ENCODE measurements around the gene MFN1.
"Not testable (repeated sequence)": the region's sequence is repeated elsewhere in the genome, so short reads cannot be mapped to it uniquely, and the experiment has no call there.

Gene MFN1

GRCh38 chr3:179347345-179348194 is at the start of gene MFN1:
TSS of gene MFN1 (plus strand) at chr3:179347709. CDS start at chr3:179348852, 1,143 bp downstream.
- FAIRE-seq (peak; percentile 99), DNase-seq (ENCODE audit: extremely low spot score, insufficient read length, low read depth) (peak; percentile 81)

DNA sequence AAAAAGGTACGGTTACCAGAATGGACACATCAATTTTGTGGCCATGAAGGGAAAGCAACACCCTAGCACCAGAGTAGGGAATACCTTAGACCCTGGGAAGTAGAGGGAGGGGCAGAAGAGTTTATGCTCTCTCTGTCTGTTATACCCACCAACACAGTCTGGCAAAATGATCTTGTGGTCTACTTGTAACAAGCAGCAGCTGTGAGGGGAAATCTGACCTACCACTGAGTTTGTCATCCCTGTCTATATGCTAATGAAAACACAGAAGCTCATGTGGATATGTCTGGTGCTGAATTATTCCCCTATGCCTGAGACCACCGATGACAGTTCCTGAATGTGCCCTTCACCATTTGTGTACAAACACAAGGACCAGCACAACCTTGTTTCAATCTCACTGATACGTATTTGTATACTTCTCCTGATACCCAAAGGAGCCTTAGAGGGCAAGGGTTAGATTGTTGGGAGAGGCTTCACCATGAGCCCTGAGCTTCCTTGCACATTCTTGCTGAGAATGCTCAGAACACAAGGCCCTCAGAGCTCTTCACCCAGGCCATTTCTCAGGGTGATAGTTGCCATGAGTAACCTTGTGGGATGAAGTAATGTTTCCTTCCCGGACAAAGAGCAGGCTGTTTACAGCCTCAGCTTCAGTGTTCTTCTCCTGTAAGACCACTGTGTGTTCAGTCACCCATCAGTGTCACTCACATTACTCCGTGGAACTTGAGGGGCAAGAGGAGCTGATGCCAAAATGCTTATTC is 49.4 kb upstream of the MFN1 start:
- no peak for FAIRE-seq
- no peak for DNase-seq (ENCODE audit: extremely low spot score, insufficient read length, low read depth)

GRCh38 chr3:179299316-179299715 is 48.2 kb upstream of the MFN1 start:
- no peak for FAIRE-seq
- no peak for DNase-seq (ENCODE audit: extremely low spot score, insufficient read length, low read depth)

- FAIRE-seq (no peak), DNase-seq (ENCODE audit: extremely low spot score, insufficient read length, low read depth) (no peak)
Observed at GRCh38 chr3:179299999-179300613, 47.4 kb upstream of the MFN1 start.

GRCh38 chr3:179301645-179302044 is 45.9 kb upstream of the MFN1 start:
- DNase-seq (ENCODE audit: extremely low spot score, insufficient read length, low read depth) (no peak), FAIRE-seq (no peak)

GRCh38 chr3:179302111-179302510 is 45.4 kb upstream of the MFN1 start:
- no peak for FAIRE-seq
- DNase-seq (ENCODE audit: extremely low spot score, insufficient read length, low read depth): no peak

GRCh38 chr3:179304605-179305004 is 42.9 kb upstream of the MFN1 start:
- no peak for DNase-seq (ENCODE audit: extremely low spot score, insufficient read length, low read depth)
- FAIRE-seq: peak; percentile 5

DNA sequence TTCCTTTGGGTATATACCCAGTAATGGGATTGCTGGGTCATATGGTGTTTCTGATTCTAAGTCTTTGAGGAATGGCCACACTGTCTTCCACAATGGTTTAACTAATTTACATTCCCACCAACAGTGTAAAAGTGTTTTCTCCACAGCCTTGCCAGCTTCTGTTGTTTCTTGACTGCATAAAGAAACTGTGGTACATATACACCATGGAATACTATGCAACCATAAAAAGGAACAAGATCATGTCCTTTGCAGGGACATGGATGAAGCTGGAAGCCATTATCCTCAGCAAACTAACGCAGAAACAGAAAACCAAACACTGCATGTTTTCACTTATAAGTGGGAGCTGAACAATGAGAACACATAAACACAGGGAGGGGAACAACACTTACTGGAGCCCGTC is 40.1 kb upstream of the MFN1 start:
- DNase-seq (ENCODE audit: extremely low spot score, insufficient read length, low read depth); FAIRE-seq: not testable (repeated sequence)

GRCh38 chr3:179308001-179308400 is 39.5 kb upstream of the MFN1 start:
- DNase-seq (ENCODE audit: extremely low spot score, insufficient read length, low read depth): no peak
- no peak for FAIRE-seq

DNA sequence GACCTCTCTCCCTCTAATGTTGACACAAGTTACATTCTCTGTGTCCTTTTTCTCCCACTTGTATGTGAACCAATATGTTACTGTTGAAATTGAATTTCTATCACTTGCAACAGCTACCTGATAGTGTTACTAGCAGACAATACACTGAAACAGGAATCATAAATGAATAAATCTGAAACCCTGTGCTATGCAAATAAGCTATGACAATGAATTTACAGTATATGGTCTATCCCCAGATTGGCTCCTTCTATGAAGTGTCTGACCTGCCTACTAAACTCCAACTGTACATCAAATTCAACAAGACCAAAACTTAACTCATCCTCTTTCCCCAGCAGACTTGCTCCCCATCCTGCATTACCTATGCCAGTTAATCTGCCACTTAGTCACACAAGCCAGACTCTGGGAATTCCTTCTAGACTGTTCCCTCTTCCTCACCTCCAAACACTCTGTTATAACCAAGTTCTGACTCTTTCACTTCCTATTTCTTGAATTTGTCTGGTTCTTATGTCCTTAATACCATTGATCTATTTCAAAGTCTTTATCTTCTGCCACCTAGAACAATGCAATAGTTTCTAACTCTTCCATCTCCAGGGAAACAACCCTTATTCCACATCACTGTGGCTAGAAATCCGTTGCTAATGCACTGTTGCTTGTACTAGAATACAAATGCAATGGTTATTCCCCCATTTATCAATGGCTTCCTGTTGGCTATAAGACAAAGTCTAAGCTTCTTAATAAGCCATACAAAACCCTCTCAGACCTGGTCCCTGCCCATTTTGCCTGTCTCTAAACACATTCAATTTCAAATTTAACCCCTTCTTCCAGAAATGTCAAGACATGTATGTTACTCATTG is 38.1 kb upstream of the MFN1 start:
- FAIRE-seq: peak; percentile 55
- DNase-seq (ENCODE audit: extremely low spot score, insufficient read length, low read depth): no peak

DNA sequence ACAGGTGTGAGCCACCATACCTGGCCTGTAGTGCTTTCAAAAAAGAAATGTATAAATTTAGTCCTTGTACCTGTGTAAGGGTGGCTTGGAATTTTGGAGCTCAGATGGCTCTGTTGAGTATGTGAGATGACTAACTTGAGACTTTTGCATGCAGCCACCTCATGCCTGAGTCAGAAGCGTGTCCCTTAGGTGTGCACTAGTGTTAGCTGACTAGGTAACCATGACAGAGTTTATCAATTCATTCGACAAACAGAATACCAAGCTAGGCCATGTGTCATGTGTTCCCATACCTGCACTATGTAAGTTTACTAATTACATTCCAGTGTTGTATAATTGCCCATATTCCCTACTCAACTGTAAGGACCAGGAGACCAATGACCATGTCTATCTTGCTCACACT is 28.6 kb upstream of the MFN1 start:
- FAIRE-seq (no peak), DNase-seq (ENCODE audit: extremely low spot score, insufficient read length, low read depth) (no peak)

DNA sequence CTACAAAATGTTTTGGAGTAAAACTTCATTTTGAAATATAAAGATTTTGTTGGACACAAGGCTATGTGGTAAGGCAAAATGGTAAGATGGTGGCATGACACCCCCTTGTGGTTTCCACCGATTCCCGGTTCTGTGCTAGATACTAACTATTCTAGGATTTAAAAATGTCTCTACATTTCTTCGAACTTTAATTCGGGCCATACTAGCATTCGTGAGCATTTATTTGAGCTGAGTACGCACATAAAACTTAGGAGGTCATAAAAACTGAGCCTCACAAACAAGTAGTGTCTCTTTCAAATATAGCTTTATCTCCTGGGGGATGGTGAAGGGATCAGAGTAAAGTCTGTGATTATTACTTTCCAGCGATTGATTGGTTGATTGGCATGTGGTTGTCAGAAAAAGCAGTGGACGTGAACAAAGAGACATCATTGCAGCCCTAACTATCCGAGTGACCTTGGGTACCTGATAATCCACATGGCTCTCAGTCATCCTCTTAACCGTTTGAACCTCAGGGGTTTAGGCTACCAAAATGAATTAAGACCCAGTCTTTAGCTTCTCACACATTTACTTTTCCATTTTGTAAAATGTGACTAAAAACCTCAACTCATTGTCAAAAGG is 25.7 kb upstream of the MFN1 start:
- DNase-seq (ENCODE audit: extremely low spot score, insufficient read length, low read depth) (no peak), FAIRE-seq (no peak)

GRCh38 chr3:179322286-179323196 is 25.0 kb upstream of the MFN1 start, which contains the start of gene ZNF639:
TSS of gene ZNF639 (plus strand) at chr3:179323031. CDS start at chr3:179328294, 5,263 bp downstream.
- DNase-seq (ENCODE audit: extremely low spot score, insufficient read length, low read depth) (peak; percentile 85), FAIRE-seq (peak; percentile 41)

DNA sequence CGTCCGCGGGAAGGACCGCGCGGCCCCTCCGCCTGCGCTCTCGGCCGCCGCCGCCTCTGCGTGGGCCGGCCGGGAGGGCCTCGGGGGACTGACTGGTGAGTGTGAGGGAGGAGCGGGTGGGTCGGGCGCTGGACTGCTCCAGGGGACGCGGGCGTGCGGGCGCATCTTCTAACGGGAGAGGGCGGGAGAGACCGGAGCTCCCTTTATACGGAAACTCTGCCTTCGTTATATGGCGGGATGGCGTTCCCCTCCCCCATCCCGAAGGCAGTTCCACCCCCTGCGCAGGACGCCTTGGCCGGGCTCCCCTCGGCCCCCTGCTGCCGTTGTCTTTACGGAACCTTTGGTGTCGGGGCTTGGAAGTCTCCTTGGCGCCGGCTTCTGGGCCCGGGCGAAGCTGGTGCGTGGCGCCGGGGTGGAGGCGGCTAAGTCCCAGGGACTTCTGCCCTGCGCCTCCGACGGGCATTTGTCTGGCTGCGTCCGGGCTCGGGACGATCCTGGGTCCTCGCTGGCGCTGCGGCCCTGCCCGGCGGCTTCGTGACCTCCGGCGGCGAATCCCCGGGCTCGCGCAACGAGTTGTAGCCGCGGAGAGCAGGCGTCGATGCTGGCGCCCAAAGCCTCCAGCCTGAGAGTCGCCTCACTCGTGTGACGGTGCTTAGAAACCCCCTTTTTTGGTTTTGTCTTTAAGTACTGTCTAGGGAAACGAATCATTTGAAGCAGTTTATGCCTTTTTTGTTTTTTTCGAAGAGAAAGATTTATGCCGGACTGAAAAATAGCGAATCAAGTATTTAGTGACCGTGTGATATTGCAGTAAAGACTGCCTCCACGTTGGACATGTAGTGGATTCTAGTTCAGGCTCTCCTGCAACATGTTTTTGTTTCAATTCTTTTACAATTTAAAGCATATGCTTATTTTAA is 24.1 kb upstream of the MFN1 start:
- DNase-seq (ENCODE audit: extremely low spot score, insufficient read length, low read depth): peak; percentile 35
- FAIRE-seq: peak; percentile 73

GRCh38 chr3:179324270-179324754 is 23.2 kb upstream of the MFN1 start:
- FAIRE-seq (peak; percentile 60), DNase-seq (ENCODE audit: extremely low spot score, insufficient read length, low read depth) (no peak)

DNA sequence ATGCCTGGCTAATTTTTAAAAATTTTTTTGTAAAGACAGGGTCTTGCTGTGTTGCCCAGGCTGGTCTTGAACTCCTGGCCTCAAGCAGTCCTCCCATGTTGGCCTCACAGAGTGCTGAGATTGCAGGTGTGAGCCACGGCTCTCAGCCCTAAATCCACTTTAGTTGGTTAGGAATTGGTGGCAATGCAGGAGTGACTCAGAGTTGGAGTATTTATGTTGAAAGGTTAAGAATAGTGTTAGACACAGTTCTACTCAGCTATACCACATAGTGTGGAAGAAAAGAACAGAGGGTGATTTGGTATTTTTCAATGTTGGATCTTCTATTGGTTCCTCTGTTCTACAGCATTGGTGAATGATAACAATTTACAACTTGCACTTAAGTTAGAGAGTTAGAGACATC is 17.1 kb upstream of the MFN1 start:
- FAIRE-seq (no peak), DNase-seq (ENCODE audit: extremely low spot score, insufficient read length, low read depth) (no peak)

GRCh38 chr3:179332240-179332639 is 15.3 kb upstream of the MFN1 start:
- FAIRE-seq (no peak), DNase-seq (ENCODE audit: extremely low spot score, insufficient read length, low read depth) (no peak)

All from GM18507 (cell line).